ENCODE data around the gene PLEKHA5. TPM values are rescaled to one million over a fixed set of nuclear protein-coding genes. Genes with fewer than 3 reads are reported as not detected.
A peak's percentile ranks its signal among the peaks of the same experiment; 100 is the strongest.

The PLEKHA5 gene
- total RNA-seq, 1 donor from 2014 or later = 32.3 TPM

- H3K9me3 Mint-ChIP-seq (ENCODE audit: unreplicated experiment) = peaks cover 4% of the 10 kb centered on the region
These were observed 85.6 kb downstream of the PLEKHA5 start for GRCh38 chr12:19215115-19215514.

GRCh38 chr12:19217446-19217845, 87.9 kb downstream of the PLEKHA5 start:
- no peak for DNase-seq (ENCODE audit: extremely low spot score, unreplicated experiment)
- no peak for TF ChIP-seq CTCF (IDR thresholded peaks at IDR 0.05)
- peaks cover 21% of the 10 kb centered on the region for H3K4me1 Mint-ChIP-seq (ENCODE audit: unreplicated experiment)
- no peak overlapping the region for H3K27ac Mint-ChIP-seq (ENCODE audit: unreplicated experiment)
- no peaks in the 10 kb centered on the region for H3K27me3 Mint-ChIP-seq (ENCODE audit: unreplicated experiment)
- peaks cover 6% of the 10 kb centered on the region for H3K36me3 Mint-ChIP-seq (ENCODE audit: unreplicated experiment)
- no peak overlapping the region for H3K4me3 Mint-ChIP-seq (ENCODE audit: unreplicated experiment)
- peaks cover 10% of the 10 kb centered on the region for H3K9me3 Mint-ChIP-seq (ENCODE audit: unreplicated experiment)

More at GRCh38 chr12:19215115-19215514, 85.6 kb downstream of the PLEKHA5 start:
- H3K27ac Mint-ChIP-seq (ENCODE audit: unreplicated experiment) = no peak overlapping the region
- no peak for DNase-seq (ENCODE audit: extremely low spot score, unreplicated experiment)
- no peaks in the 10 kb centered on the region for H3K27me3 Mint-ChIP-seq (ENCODE audit: unreplicated experiment)
- peaks cover 3% of the 10 kb centered on the region for H3K36me3 Mint-ChIP-seq (ENCODE audit: unreplicated experiment)
- peaks cover 1% of the 10 kb centered on the region for H3K4me1 Mint-ChIP-seq (ENCODE audit: unreplicated experiment)
- TF ChIP-seq CTCF (IDR thresholded peaks at IDR 0.05) = no peak
- no peak overlapping the region for H3K4me3 Mint-ChIP-seq (ENCODE audit: unreplicated experiment)

- H3K27ac Mint-ChIP-seq (ENCODE audit: unreplicated experiment) = no peak overlapping the region
- no peak for TF ChIP-seq CTCF (IDR thresholded peaks at IDR 0.05)
- H3K36me3 Mint-ChIP-seq (ENCODE audit: unreplicated experiment) = peaks cover 6% of the 10 kb centered on the region
- H3K27me3 Mint-ChIP-seq (ENCODE audit: unreplicated experiment) = no peaks in the 10 kb centered on the region
- H3K4me1 Mint-ChIP-seq (ENCODE audit: unreplicated experiment) = peaks cover 40% of the 10 kb centered on the region
- DNase-seq (ENCODE audit: extremely low spot score, unreplicated experiment) = no peak
- H3K4me3 Mint-ChIP-seq (ENCODE audit: unreplicated experiment) = no peak overlapping the region
- H3K9me3 Mint-ChIP-seq (ENCODE audit: unreplicated experiment) = peaks cover 10% of the 10 kb centered on the region
These were observed 90.7 kb downstream of the PLEKHA5 start for GRCh38 chr12:19220205-19220604.

DNA sequence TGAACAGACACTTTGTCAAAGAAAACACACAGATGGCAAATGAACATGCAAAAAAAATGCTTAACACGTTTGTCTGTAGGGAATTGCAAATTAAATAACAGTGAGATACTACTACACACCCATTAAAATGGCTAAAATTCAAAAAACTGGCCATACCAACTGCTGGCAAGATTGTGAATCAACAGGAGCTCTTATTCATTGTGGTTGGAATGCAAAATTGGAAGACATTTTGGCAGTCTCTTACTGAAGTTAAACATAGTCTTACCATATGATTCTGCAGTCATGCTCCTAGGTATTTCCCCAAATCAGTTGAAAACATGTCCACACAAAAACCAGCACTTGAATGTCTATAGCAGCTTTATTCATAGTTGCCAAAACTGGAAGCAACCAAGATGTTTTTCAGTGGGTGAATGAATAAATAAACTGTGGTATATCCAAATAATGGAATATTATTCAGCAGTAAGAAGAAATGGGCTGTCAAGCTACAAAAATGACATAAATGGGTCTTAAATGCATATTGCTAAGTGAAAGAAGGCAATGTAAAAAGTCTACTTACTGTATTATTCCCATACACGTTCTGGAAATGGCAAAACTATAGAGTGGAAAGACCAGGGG, 91.4 kb downstream of the PLEKHA5 start:
- H3K27ac Mint-ChIP-seq (ENCODE audit: unreplicated experiment) = peak overlapping the region; percentile 73
- H3K27me3 Mint-ChIP-seq (ENCODE audit: unreplicated experiment) = no peaks in the 10 kb centered on the region
- no peak overlapping the region for H3K4me3 Mint-ChIP-seq (ENCODE audit: unreplicated experiment)
- TF ChIP-seq CTCF (IDR thresholded peaks at IDR 0.05) = no peak
- H3K4me1 Mint-ChIP-seq (ENCODE audit: unreplicated experiment) = peaks cover 40% of the 10 kb centered on the region
- H3K9me3 Mint-ChIP-seq (ENCODE audit: unreplicated experiment) = peaks cover 10% of the 10 kb centered on the region
- peaks cover 6% of the 10 kb centered on the region for H3K36me3 Mint-ChIP-seq (ENCODE audit: unreplicated experiment)
- no peak for DNase-seq (ENCODE audit: extremely low spot score, unreplicated experiment)

GRCh38 chr12:19222558-19222957, 93.0 kb downstream of the PLEKHA5 start:
- Mint-ChIP-seq H3K4me1 (ENCODE audit: unreplicated experiment) (peaks cover 46% of the 10 kb centered on the region), H3K36me3 (ENCODE audit: unreplicated experiment) (peaks cover 3% of the 10 kb centered on the region), H3K9me3 (ENCODE audit: unreplicated experiment) (peaks cover 13% of the 10 kb centered on the region), H3K4me3 (ENCODE audit: unreplicated experiment) (no peak overlapping the region), H3K27me3 (ENCODE audit: unreplicated experiment) (no peaks in the 10 kb centered on the region), H3K27ac (ENCODE audit: unreplicated experiment) (peak overlapping the region; percentile 72)
- DNase-seq (ENCODE audit: extremely low spot score, unreplicated experiment) = no peak
- no peak for TF ChIP-seq CTCF (IDR thresholded peaks at IDR 0.05)

All from osteocyte (in vitro differentiated cells).